Measurements from ENCODE around the gene MTA3. TPM values are rescaled to one million over a fixed set of nuclear protein-coding genes. Genes with fewer than 3 reads are reported as not detected.

Gene MTA3
- total RNA-seq, 2 experiments from 2014 or later, result 27.0 to 30.9 TPM

DNA sequence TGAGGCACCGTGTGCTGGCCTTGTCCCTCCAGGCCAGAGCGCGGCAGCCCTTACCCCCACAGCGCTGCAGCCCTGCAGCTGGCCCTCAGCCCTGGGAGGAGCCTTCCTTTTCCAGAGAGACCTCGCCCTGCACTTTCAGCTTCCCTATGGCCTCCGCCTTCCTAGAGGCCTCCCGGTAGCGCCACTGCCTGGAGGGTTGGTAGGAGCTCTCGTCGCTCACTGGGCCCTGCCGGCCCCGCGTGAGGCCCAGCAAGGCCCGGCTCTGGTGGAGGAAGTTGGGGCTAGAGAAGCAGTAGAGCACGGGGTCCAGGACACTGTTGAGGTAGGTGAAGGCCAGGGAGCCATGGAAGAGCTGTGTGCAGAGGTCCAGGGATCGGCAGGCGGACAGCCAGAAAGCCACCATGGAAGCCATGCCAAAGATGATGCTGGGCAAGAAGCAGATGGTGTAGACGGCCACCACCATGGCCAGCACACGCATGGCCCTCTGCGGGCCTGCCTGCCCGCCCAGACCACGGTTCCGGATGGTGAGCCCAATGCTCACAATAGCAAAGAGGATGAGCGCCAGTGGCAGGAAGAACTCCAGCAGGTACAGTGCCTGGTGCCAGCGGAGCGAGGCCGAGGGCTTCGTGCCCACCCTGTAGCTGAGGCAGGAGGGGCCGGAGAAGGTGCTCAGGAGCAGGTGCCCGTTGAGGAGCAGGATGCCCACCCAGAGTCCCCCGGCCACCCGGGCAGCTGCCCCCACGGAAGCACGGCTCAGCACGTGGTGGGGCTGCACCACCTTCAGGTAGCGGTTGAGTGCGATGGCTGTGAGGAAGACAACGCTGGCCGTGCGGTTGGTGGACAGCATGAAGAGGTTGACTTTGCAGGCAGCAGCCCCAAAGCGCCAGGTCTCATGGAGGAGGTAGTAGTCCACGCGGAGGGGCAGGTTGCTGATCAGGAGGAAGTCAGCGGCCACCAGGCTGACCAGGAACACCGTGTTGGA lies 194.7 kb downstream of the MTA3 start:
- peaks cover 19% of the 10 kb centered on the region for H3K36me3 Mint-ChIP-seq (ENCODE audit: low read depth)
- Histone ChIP-seq H3K9me3 (ENCODE audit: control insufficient read depth in 1 of 2, insufficient read depth in 1 of 2, low read length in 2 of 2) (peaks cover 0 to 5% of the 10 kb centered on the region in 2 experiments), H3K27me3 (ENCODE audit: control insufficient read depth in 1 of 2, insufficient read depth in 2 of 2, low read length in 2 of 2) (no peaks in the 10 kb centered on the region), H3K36me3 (ENCODE audit: insufficient read depth, low read length) (no peaks in the 10 kb centered on the region), H3K27ac (ENCODE audit: low read depth in 1 of 2, low read length in 2 of 2) (no peak overlapping the region), H3K4me1 (ENCODE audit: insufficient read depth, low read length) (no peaks in the 10 kb centered on the region), H3K4me3 (ENCODE audit: low read length) (no peak overlapping the region)
- TF ChIP-seq CTCF (IDR thresholded peaks at IDR 0.05), result no peak
- ATAC-seq (ENCODE audit: poor library complexity), result no peak
- no peak overlapping the region for H3K27ac Mint-ChIP-seq
- H3K27me3 Mint-ChIP-seq, result no peaks in the 10 kb centered on the region
- no peak overlapping the region for H3K4me3 Mint-ChIP-seq
- intact Hi-C loops (cut with DNase I, micrococcal nuclease), result no loop called here
- no peaks in the 10 kb centered on the region for H3K4me1 Mint-ChIP-seq (ENCODE audit: low read depth)
- POLR2A ChIA-PET, result no interaction called here
- no peaks in the 10 kb centered on the region for H3K9me3 Mint-ChIP-seq
- no peak for DNase-seq
- CTCF ChIA-PET, result no interaction called here

GRCh38 chr2:42764096-42764495 lies 195.7 kb downstream of the MTA3 start, which contains the start of gene OXER1:
TSS of gene OXER1 (minus strand) at chr2:42764135. CDS start at chr2:42764062, 73 bp downstream.
- peaks cover 11% of the 10 kb centered on the region for H3K36me3 Mint-ChIP-seq (ENCODE audit: low read depth)
- H3K4me1 Mint-ChIP-seq (ENCODE audit: low read depth), result no peaks in the 10 kb centered on the region
- intact Hi-C loops (cut with DNase I, micrococcal nuclease), result no loop called here
- no peak within 1 kb of the TSS for H3K27ac ChIP-seq (ENCODE audit: low read depth in 1 of 2, low read length in 2 of 2)
- H3K4me3 ChIP-seq (ENCODE audit: low read length), result no peak within 1 kb of the TSS
- H3K27ac Mint-ChIP-seq, result no peak within 1 kb of the TSS
- no peaks in the 10 kb centered on the region for H3K36me3 ChIP-seq (ENCODE audit: insufficient read depth, low read length)
- peaks cover 0 to 5% of the 10 kb centered on the region in 2 experiments for H3K9me3 ChIP-seq (ENCODE audit: control insufficient read depth in 1 of 2, insufficient read depth in 1 of 2, low read length in 2 of 2)
- TF ChIP-seq CTCF (IDR thresholded peaks at IDR 0.05), result no peak
- H3K27me3 ChIP-seq (ENCODE audit: control insufficient read depth in 1 of 2, insufficient read depth in 2 of 2, low read length in 2 of 2), result no peaks in the 10 kb centered on the region
- ATAC-seq (ENCODE audit: poor library complexity), result no peak
- ChIA-PET CTCF (no interaction called here), POLR2A (interaction anchor here (0.9 to 1.4 kb wide), 2 partner anchors 12 to 46 kb away, joined by 3 read pairs; no protein-coding TSS in a partner anchor)
- no peak within 1 kb of the TSS for H3K4me3 Mint-ChIP-seq
- peak in 2 of 14 experiments; percentile 33 to 43 for DNase-seq
- H3K9me3 Mint-ChIP-seq, result no peaks in the 10 kb centered on the region
- no peaks in the 10 kb centered on the region for H3K4me1 ChIP-seq (ENCODE audit: insufficient read depth, low read length)
- no peaks in the 10 kb centered on the region for H3K27me3 Mint-ChIP-seq

DNA sequence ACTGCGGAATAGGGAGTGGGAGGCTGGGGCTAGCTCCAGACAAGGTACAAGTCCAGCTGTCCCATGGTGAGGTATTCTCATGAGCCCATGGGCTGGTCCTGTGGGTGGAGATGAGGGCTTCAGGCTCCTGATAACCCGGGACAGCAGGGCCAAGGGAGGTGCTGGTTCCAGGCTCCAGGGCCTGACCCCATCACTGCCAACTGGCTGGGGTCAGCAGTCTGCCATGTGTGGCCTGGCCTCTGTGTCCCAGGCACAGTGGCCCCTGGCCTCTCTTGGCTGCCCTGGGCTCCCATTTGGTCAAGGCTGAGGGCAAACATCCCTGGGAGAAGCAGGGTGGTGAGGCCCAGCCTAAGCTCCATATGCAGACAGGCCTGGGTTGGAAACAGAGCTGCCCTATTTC lies 196.5 kb downstream of the MTA3 start:
- Mint-ChIP-seq H3K27me3 (no peaks in the 10 kb centered on the region), H3K9me3 (no peaks in the 10 kb centered on the region)
- DNase-seq, result no peak

More for the DNA sequence above, 196.5 kb downstream of the MTA3 start:
- intact Hi-C loops (cut with DNase I, micrococcal nuclease), result no loop called here
- Histone ChIP-seq H3K36me3 (ENCODE audit: insufficient read depth, low read length) (no peaks in the 10 kb centered on the region), H3K4me1 (ENCODE audit: insufficient read depth, low read length) (no peaks in the 10 kb centered on the region), H3K27ac (ENCODE audit: low read depth in 1 of 2, low read length in 2 of 2) (no peak overlapping the region), H3K4me3 (ENCODE audit: low read length) (no peak overlapping the region), H3K27me3 (ENCODE audit: control insufficient read depth in 1 of 2, insufficient read depth in 2 of 2, low read length in 2 of 2) (no peaks in the 10 kb centered on the region), H3K9me3 (ENCODE audit: control insufficient read depth in 1 of 2, insufficient read depth in 1 of 2, low read length in 2 of 2) (peaks cover 0 to 5% of the 10 kb centered on the region in 2 experiments)
- no peak overlapping the region for H3K4me3 Mint-ChIP-seq
- ChIA-PET CTCF (no interaction called here), POLR2A (interaction anchor here (0.9 to 1.4 kb wide), 2 partner anchors 11 to 45 kb away, joined by 3 read pairs; no protein-coding TSS in a partner anchor)
- ATAC-seq (ENCODE audit: poor library complexity), result no peak
- no peak for TF ChIP-seq CTCF (IDR thresholded peaks at IDR 0.05)
- H3K4me1 Mint-ChIP-seq (ENCODE audit: low read depth), result no peaks in the 10 kb centered on the region
- peaks cover 5% of the 10 kb centered on the region for H3K36me3 Mint-ChIP-seq (ENCODE audit: low read depth)
- no peak overlapping the region for H3K27ac Mint-ChIP-seq
